DND-41 (cell line): Measurements from ENCODE around the gene TBC1D7.
"Not testable (repeated sequence)": the region's sequence is repeated elsewhere in the genome, so short reads cannot be mapped to it uniquely, and the experiment has no call there.

Experiments
- ATAC-seq: fragments of 200-7000 bp; cut with Tn5 transposase; 3 replicates; pipeline ENCODE4 v1.9.1; 2021; ENCODE audit warnings: low read depth; ENCODE audit not compliant: insufficient read depth
- DNase-seq: peaks from one replicate; pipeline ENCODE4 v3.0.0-alpha.2; 2020
- H2AFZ ChIP-seq: 2 replicates; pipeline ENCODE4 v1.6.0; 2012; ENCODE audit warnings: low read depth, low read length
- H3K27ac ChIP-seq: 2 replicates; pipeline ENCODE4 v1.5.1; 2012; ENCODE audit warnings: low read length, inconsistent platforms
- H3K27me3 ChIP-seq: fragments of 200-600 bp; sonication (generic); 2 replicates; pipeline ENCODE4 v1.6.0; 2012; ENCODE audit warnings: low read length, mild to moderate bottlenecking, inconsistent platforms; ENCODE audit not compliant: insufficient read depth, poor library complexity
- H3K36me3 ChIP-seq: 2 replicates; pipeline ENCODE4 v1.5.1; 2012; ENCODE audit warnings: low read length, inconsistent platforms; ENCODE audit not compliant: insufficient read depth
- H3K4me1 ChIP-seq: 2 replicates; pipeline ENCODE4 v1.5.1; 2012; ENCODE audit warnings: mild to moderate bottlenecking, low read length; ENCODE audit not compliant: insufficient read depth
- H3K4me2 ChIP-seq: 2 replicates; pipeline ENCODE4 v1.6.0; 2012; ENCODE audit warnings: mild to moderate bottlenecking, moderate library complexity, low read length, inconsistent platforms; ENCODE audit not compliant: insufficient read depth
- H3K4me3 ChIP-seq, 2 experiments: fragments of 200-600 bp in 1 of 2; shearing (Covaris generic) in 1 of 2; 2 replicates each; pipeline ENCODE4 v1.5.1; 2012 to 2016; ENCODE audit warnings: inconsistent platforms in 2 of 2, low read length in 2 of 2, mild to moderate bottlenecking in 2 of 2, low read depth in 1 of 2, moderate library complexity in 1 of 2
- H3K79me2 ChIP-seq: 2 replicates; pipeline ENCODE4 v1.6.0; 2012; ENCODE audit warnings: low read length, inconsistent platforms; ENCODE audit not compliant: insufficient read depth
- H3K9ac ChIP-seq: 2 replicates; pipeline ENCODE4 v1.6.0; 2012; ENCODE audit warnings: low read depth, mild to moderate bottlenecking, inconsistent platforms, low read length, moderate library complexity
- H3K9me3 ChIP-seq: 2 replicates; pipeline ENCODE4 v1.5.1; 2012; ENCODE audit warnings: low read length, moderate library complexity, mild to moderate bottlenecking, inconsistent platforms; ENCODE audit not compliant: insufficient read depth, severe bottlenecking
- H4K20me1 ChIP-seq: 2 replicates; pipeline ENCODE4 v1.6.0; 2012; ENCODE audit warnings: low read length; ENCODE audit not compliant: insufficient read depth
- EZH2 ChIP-seq: IDR thresholded peaks from 3 replicates; pipeline ENCODE4 v1.6.1; 2012; ENCODE audit warnings: borderline replicate concordance, low read depth, mild to moderate bottlenecking, moderate library complexity, low read length, inconsistent platforms; ENCODE audit not compliant: severe bottlenecking
- TF ChIP-seq, protein P1 (sequence below): IDR thresholded peaks from 2 replicates; pipeline ENCODE4 v1.5.1; 2012; ENCODE audit warnings: borderline replicate concordance, low read length, moderate library complexity, mild to moderate bottlenecking; ENCODE audit not compliant: poor library complexity, severe bottlenecking; ENCODE audit errors: extremely low read depth

Gene TBC1D7

DNA sequence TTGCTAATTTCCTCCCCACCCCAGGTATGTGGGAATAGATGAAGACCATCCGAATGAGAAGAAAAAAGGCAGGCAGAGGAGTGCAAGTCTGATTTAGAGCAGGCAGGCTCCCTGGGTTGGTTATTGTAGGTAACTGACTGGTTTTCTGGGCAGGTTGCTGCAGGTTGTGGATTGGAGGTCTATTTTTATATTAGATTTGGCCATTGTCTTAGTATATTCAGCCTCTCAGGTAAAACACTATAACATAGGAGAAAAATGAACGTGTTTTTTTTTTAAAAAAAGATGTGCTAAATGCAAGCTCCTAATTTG lies 492 bp upstream of the TBC1D7 start:
- peak overlapping the region; percentile 93 for H2AFZ ChIP-seq
- H3K27me3 ChIP-seq: no peaks in the 10 kb centered on the region
- TF ChIP-seq EZH2: no peak
- TF ChIP-seq, protein P1, sequence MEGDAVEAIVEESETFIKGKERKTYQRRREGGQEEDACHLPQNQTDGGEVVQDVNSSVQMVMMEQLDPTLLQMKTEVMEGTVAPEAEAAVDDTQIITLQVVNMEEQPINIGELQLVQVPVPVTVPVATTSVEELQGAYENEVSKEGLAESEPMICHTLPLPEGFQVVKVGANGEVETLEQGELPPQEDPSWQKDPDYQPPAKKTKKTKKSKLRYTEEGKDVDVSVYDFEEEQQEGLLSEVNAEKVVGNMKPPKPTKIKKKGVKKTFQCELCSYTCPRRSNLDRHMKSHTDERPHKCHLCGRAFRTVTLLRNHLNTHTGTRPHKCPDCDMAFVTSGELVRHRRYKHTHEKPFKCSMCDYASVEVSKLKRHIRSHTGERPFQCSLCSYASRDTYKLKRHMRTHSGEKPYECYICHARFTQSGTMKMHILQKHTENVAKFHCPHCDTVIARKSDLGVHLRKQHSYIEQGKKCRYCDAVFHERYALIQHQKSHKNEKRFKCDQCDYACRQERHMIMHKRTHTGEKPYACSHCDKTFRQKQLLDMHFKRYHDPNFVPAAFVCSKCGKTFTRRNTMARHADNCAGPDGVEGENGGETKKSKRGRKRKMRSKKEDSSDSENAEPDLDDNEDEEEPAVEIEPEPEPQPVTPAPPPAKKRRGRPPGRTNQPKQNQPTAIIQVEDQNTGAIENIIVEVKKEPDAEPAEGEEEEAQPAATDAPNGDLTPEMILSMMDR: no peak
- peak overlapping the region; percentile 80 for H3K4me2 ChIP-seq
- DNase-seq: no peak
- no peak for ATAC-seq
- no peaks in the 10 kb centered on the region for H4K20me1 ChIP-seq
- H3K36me3 ChIP-seq: peaks cover 18% of the 10 kb centered on the region
- H3K9me3 ChIP-seq: no peaks in the 10 kb centered on the region
- H3K9ac ChIP-seq: peak overlapping the region; percentile 80
- peak overlapping the region; percentile 85 to 90; a peak in 3 of 4 replicates for H3K4me3 ChIP-seq
- peaks cover 32% of the 10 kb centered on the region for H3K4me1 ChIP-seq
- H3K79me2 ChIP-seq: peaks cover 24% of the 10 kb centered on the region
- H3K27ac ChIP-seq: peak overlapping the region; percentile 82

DNA sequence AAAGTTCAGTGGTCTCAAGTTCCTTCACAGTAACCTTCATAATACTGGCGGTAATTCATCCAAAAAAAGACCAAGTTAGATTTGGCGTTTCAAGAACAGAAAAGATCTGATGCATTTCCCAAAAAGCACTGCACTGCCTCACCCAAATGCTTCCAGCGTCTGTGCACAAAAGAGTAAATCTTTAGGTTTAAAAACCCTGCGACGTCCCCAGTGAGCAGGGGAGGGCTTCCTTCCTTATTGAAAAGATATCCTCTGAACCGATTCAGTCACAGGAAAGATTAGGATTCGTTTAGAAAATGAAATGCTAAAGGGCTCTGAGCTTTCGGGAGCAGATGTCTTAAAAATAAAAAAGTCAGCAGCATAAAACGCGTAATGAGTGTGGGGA lies 654 bp downstream of the TBC1D7 start:
- peak overlapping the region; percentile 80 for H3K9ac ChIP-seq
- H3K79me2 ChIP-seq: peaks cover 24% of the 10 kb centered on the region
- peaks cover 32% of the 10 kb centered on the region for H3K4me1 ChIP-seq
- no peaks in the 10 kb centered on the region for H3K9me3 ChIP-seq
- H3K4me3 ChIP-seq: peak overlapping the region; percentile 85 to 90
- no peaks in the 10 kb centered on the region for H3K27me3 ChIP-seq
- H3K4me2 ChIP-seq: peak overlapping the region; percentile 80
- H3K36me3 ChIP-seq: peaks cover 26% of the 10 kb centered on the region
- ATAC-seq (peak; percentile 44), DNase-seq (peak; percentile 37)
- peak overlapping the region; percentile 83 for H3K27ac ChIP-seq
- TF ChIP-seq, protein P1: no peak
- no peak for TF ChIP-seq EZH2
- H4K20me1 ChIP-seq: no peaks in the 10 kb centered on the region
- peak overlapping the region; percentile 90 for H2AFZ ChIP-seq

DNA sequence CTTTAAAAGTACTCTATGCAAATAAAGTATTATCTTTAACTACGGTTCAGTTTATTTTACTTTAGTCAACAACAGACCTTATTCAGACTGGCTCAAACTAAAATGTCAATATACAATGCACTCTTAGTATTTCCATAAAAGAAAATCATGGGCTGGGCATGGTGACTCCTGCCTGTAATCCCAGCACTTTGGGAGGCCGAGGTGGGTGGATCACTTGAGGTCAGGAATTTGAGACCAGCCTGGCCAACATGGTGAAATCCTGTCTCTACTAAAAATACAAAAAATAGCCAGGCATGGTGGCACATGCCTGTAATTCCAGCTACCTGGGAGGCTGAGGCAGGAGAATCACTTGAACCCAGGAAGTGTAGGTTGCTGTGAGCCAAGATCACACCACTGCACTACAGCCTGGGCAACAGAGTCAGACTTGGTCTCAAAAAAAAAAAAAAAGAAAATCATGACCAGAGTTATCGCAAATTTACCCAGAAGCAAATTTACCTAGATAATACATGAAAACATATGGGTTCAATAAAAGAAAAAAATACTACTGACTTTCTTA lies 2.2 kb downstream of the TBC1D7 start:
- not testable (repeated sequence) for H2AFZ ChIP-seq, H3K27ac ChIP-seq, DNase-seq, H4K20me1 ChIP-seq, H3K27me3 ChIP-seq, H3K9me3 ChIP-seq, ATAC-seq, H3K4me3 ChIP-seq, H3K9ac ChIP-seq
- H3K4me2 ChIP-seq: peak overlapping the region; percentile 80
- peaks cover 42% of the 10 kb centered on the region for H3K36me3 ChIP-seq
- peaks cover 24% of the 10 kb centered on the region for H3K79me2 ChIP-seq
- H3K4me1 ChIP-seq: peaks cover 32% of the 10 kb centered on the region

DNA sequence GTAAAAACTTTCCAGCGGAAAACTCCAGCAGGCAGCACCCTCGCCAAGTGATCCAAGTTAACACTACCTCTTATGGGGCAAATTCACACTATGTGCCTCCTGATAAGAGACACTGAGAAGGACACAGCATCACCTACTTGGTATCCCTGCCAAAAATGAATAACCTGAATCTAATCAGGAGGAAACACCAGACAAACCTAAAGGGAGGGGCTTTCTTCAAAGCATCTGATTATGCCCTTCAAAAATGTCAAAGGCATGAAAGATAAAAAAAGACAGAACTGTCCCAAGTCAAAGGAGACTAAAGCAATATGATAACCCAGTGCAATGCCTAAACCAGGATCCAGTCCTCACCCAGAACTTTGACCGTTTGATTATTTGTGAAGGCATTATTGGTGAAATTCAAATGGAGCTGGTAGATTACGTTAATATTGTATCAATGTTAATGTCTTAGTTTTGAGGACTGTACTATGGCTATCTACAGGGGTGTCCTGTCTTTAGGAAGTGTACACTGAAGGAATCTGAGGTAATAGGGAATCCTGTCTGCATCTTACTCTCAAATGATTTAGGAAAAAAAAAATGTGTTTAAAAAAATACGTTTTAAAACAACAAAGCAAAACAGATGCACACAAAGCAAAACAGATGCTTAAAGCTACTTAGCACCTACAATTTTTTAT lies 8.3 kb downstream of the TBC1D7 start:
- DNase-seq (no peak), ATAC-seq (no peak)
- Histone ChIP-seq H3K4me3 (no peak overlapping the region), H2AFZ (no peak overlapping the region), H3K27me3 (no peaks in the 10 kb centered on the region), H4K20me1 (no peaks in the 10 kb centered on the region), H3K4me1 (no peaks in the 10 kb centered on the region), H3K27ac (no peak overlapping the region), H3K4me2 (no peak overlapping the region), H3K9ac (no peak overlapping the region), H3K9me3 (no peaks in the 10 kb centered on the region), H3K36me3 (peaks cover 91% of the 10 kb centered on the region), H3K79me2 (no peaks in the 10 kb centered on the region)
- no peak for TF ChIP-seq EZH2
- TF ChIP-seq, protein P1: no peak
